GM06990 (cell line): Measurements from ENCODE around the gene DENND1A.

Experiments used
- DNase-seq: peaks from one replicate; pipeline ENCODE4 v3.0.0-alpha.2; 2011; ENCODE audit not compliant: insufficient read length; ENCODE audit errors: extremely low read depth
- H3K27me3 ChIP-seq: replicated peaks from 2 replicates; pipeline ENCODE4 v1.6.0; 2011; ENCODE audit warnings: low read length; ENCODE audit not compliant: control insufficient read depth, insufficient read depth
- H3K36me3 ChIP-seq: 2 replicates; pipeline ENCODE4 v1.5.1; 2011; ENCODE audit warnings: low read length; ENCODE audit not compliant: control insufficient read depth, insufficient read depth
- H3K4me3 ChIP-seq: replicated peaks from 2 replicates; pipeline ENCODE4 v1.5.1; 2011; ENCODE audit warnings: low read depth, mild to moderate bottlenecking, control low read depth, low read length
- CTCF ChIP-seq: IDR thresholded peaks from 2 replicates; pipeline ENCODE4 v1.5.1; 2011; ENCODE audit warnings: low read length, control low read depth, mild to moderate bottlenecking, inconsistent platforms; ENCODE audit not compliant: insufficient read depth, poor library complexity, severe bottlenecking

The DENND1A gene

DNA sequence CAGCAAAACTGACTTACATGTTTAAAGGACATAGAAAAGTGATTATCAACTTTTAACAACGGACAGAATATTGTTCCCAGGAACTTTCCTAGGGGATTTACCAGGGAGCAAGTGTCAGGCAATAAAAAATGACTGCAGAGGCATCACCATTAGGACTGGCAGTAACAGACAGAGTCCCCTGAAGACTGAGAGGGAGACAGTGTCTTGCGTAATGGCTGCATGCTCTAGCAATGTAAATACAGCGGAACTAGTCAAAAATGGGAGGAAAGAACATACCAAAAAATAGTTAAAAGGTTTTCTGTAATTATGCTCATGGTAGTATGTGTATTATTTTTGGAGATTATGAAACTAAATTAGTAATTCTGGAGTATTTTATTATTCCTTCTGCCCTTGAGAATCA, 392.1 kb downstream of the DENND1A start:
- no peaks in the 10 kb centered on the region for H3K27me3 ChIP-seq
- no peak overlapping the region for H3K4me3 ChIP-seq
- no peak for DNase-seq
- H3K36me3 ChIP-seq, result peaks cover 3% of the 10 kb centered on the region; the same call in 1 of the 2 replicates
- TF ChIP-seq CTCF, result no peak

DNA sequence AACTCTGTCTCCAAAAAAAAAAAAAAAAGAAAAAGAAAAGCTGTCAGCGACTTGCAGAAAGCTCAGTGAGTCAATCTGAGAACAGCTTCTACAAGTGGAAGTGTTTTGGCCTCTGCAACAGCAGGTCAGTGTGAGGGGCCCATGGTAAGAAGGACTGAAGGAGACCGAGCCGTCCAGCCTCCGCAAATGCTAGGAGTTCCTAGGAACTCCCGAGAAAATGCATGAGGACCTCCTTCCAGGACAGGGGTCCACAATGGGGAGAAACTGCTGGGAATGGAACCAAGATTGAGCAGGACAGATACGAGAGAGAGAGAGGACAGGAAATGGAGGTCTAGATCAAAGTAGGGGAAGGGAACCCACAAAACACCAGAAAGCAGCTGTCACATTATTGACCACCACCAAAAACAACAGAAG, 393.5 kb downstream of the DENND1A start:
- no peak for TF ChIP-seq CTCF
- DNase-seq, result peak; percentile 76
- H3K36me3 ChIP-seq, result peaks cover 3% of the 10 kb centered on the region; the same call in 1 of the 2 replicates
- peak overlapping the region; percentile 33 for H3K4me3 ChIP-seq
- no peaks in the 10 kb centered on the region for H3K27me3 ChIP-seq

- DNase-seq, result no peak
- H3K27me3 ChIP-seq, result no peaks in the 10 kb centered on the region
- no peak for TF ChIP-seq CTCF
- H3K36me3 ChIP-seq, result no peaks in the 10 kb centered on the region; the same call in 1 of the 2 replicates
- H3K4me3 ChIP-seq, result no peak overlapping the region
These were observed 395.6 kb downstream of the DENND1A start for GRCh38 chr9:123534336-123534735.

GRCh38 chr9:123530244-123530643, 399.7 kb downstream of the DENND1A start:
- no peak for DNase-seq
- no peaks in the 10 kb centered on the region; the same call in 1 of the 2 replicates for H3K36me3 ChIP-seq
- no peak for TF ChIP-seq CTCF
- no peaks in the 10 kb centered on the region for H3K27me3 ChIP-seq
- no peak overlapping the region for H3K4me3 ChIP-seq

- TF ChIP-seq CTCF, result no peak
- H3K4me3 ChIP-seq, result no peak overlapping the region
- no peaks in the 10 kb centered on the region for H3K27me3 ChIP-seq
- H3K36me3 ChIP-seq, result no peaks in the 10 kb centered on the region
- no peak for DNase-seq
These were observed 401.4 kb downstream of the DENND1A start for GRCh38 chr9:123528501-123528900.

GRCh38 chr9:123527981-123528380, 401.9 kb downstream of the DENND1A start:
- no peak for DNase-seq
- no peaks in the 10 kb centered on the region for H3K36me3 ChIP-seq
- no peaks in the 10 kb centered on the region for H3K27me3 ChIP-seq
- H3K4me3 ChIP-seq, result no peak overlapping the region
- no peak for TF ChIP-seq CTCF
